Stimulated activated CD4-positive, alpha-beta T cell treated with anti-CD3 and anti-CD28 coated beads, Interleukin-2, amount 100 ng/mL, for 48 hours (primary cell): ENCODE results near the gene ATM.
A peak's percentile ranks its signal among the peaks of the same experiment; 100 is the strongest.
"Not testable (repeated sequence)": the region's sequence is repeated elsewhere in the genome, so short reads cannot be mapped to it uniquely, and the experiment has no call there.

Experiments used
- DNase-seq, 2 donors: peaks; one replicate each; pipeline ENCODE4 v3.0.0-alpha.2; 2020

Gene ATM

DNA sequence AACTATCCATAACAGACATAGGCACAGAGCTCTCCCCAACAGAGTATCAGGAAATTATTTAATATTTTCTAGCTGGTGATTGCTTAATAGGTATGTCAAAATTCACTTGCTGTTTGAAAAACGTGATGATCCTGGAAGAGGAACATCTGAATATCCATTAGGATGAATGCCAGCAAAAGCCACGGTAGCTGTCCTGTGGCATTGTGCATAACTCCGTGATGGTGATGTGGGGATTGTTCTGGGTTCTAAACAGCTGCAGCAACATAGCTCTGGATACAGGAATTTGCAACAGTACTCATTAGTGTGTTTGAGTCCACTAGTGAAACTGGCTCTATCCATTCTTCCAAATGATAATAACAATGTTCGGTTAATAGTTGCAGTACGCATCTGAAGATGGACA lies 165.7 kb downstream of the ATM start:
- DNase-seq: no peak

GRCh38 chr11:108392353-108392752 lies 169.5 kb downstream of the ATM start:
- no peak for DNase-seq

DNA sequence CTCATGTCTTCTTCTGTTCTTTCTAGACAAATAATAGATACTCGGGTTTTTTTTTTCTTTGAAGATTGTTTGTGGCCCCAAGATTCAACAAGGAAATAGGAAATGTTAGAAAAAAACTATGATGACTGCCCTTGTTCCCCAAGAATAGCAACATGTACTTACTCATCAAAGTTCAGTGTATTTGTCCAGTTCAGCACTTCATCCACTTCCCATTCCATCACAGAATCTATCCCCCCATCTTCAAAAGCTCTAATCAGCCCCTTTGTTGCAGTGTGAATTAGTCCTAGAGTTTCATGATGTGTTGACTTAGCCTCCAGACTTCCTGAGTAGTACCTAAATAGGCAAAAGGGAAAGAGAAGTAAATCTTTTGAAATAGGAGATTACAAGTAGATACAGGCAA lies 170.2 kb downstream of the ATM start:
- DNase-seq: no peak

GRCh38 chr11:108394744-108395284 lies 171.9 kb downstream of the ATM start:
- no peak for DNase-seq

DNA sequence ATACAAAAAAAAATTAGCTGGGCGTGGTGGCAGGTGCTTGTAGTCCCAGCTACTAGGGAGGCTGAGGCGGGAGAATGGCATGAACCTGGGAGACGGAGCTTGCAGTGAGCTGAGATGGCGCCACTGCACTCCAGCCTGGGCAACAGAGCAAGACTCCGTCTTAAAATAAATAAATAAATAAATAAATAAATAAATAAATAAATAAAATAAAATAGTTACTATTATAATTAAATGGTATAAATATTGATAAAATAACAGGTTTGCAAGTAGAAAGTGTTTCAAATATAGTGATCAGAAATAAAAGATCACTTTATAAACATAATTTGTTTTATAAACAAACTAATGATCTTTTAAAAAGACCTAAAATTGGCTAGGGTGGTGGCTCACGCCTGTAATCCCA lies 173.8 kb downstream of the ATM start:
- not testable (repeated sequence) for DNase-seq

- DNase-seq: no peak
Measured at GRCh38 chr11:108398439-108398838, 175.6 kb downstream of the ATM start.

DNA sequence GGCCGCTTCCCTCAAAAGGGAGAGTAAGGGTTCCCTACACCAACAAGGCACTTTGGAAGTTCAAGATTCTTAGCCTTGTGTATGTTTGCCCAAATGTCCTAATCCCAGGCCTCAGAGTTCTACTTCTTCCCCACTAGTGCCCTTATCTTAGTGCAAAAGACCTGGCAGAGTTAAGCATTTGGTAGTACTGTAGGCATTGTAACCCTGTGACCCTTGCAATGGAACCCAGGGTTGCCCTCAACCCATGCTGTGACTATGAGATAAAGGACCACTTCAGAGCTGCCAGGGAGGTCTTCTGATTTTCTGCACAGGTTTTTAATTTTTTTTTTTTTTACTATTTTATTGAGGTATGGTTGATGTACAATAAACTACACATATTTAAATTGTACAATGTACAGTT lies 179.4 kb downstream of the ATM start:
- DNase-seq: no peak

- no peak for DNase-seq
Measured at GRCh38 chr11:108403052-108403451, 180.2 kb downstream of the ATM start.

- DNase-seq: no peak
Measured at GRCh38 chr11:108405706-108406105, 182.8 kb downstream of the ATM start.

GRCh38 chr11:108414958-108415357 lies 192.1 kb downstream of the ATM start:
- DNase-seq: no peak

GRCh38 chr11:108417551-108417950 lies 194.7 kb downstream of the ATM start:
- DNase-seq: peak in 1 of 2 donors; percentile 2
